Measurements from ENCODE around the gene JUN. TPM values are rescaled to one million over a fixed set of nuclear protein-coding genes. Genes with fewer than 3 reads are reported as not detected.

Gene JUN
- total and polyA plus RNA-seq, 10 donors, result 8.3 to 162 (median 42.2) TPM

GRCh38 chr1:58762806-58763205 is 21.0 kb downstream of the JUN start:
- H3K27me3 ChIP-seq (replicated peaks in 1 of 7), result no peaks in the 10 kb centered on the region
- no peak overlapping the region for H3K4me3 ChIP-seq
- no peak for DNase-seq
- TF ChIP-seq CTCF (IDR thresholded peaks at IDR 0.05 in 8 of 11, conservative IDR thresholded peaks at IDR 0.05 in 3 of 11) (no peak), POLR2A (IDR thresholded peaks at IDR 0.05) (no peak), POLR2AphosphoS5 (IDR thresholded peaks at IDR 0.05) (no peak)
- no peaks in the 10 kb centered on the region for H3K9me3 ChIP-seq
- H3K36me3 ChIP-seq, result no peaks in the 10 kb centered on the region
- intact Hi-C loops (cut with DNase I; ENCODE audit: low total_unique reads), result no loop called here
- H3K4me1 ChIP-seq, result no peaks in the 10 kb centered on the region
- no peak overlapping the region for H3K27ac ChIP-seq

- Histone ChIP-seq H3K4me3 (peak overlapping the region in 1 of 8 donors; percentile 8), H3K36me3 (no peaks in the 10 kb centered on the region), H3K9me3 (no peaks in the 10 kb centered on the region), H3K27ac (peak overlapping the region in 4 of 8 donors; percentile 25 to 51 (median 48)), H3K27me3 (replicated peaks in 1 of 7) (no peaks in the 10 kb centered on the region), H3K4me1 (peaks cover 11 to 41% (median 15%) of the 10 kb centered on the region in 6 donors)
- intact Hi-C loops (cut with DNase I; ENCODE audit: low total_unique reads), result no loop called here
- TF ChIP-seq POLR2AphosphoS5 (IDR thresholded peaks at IDR 0.05), result peak in 1 of 3 donors; percentile 50
- no peak for TF ChIP-seq POLR2A (IDR thresholded peaks at IDR 0.05)
- 5 to 12% (median 8%) methylated on average over 6 of the region's 6 CpGs for WGBS, 5 donors
- DNase-seq, result no peak
Measured at GRCh38 chr1:58755468-58755872, 28.4 kb downstream of the JUN start.

- H3K4me1 ChIP-seq, result peaks cover 11 to 41% (median 15%) of the 10 kb centered on the region in 6 donors
- peak overlapping the region in 1 of 8 donors; percentile 8 for H3K4me3 ChIP-seq
- no peaks in the 10 kb centered on the region for H3K9me3 ChIP-seq
- intact Hi-C loops (cut with DNase I; ENCODE audit: low total_unique reads), result no loop called here
- no peaks in the 10 kb centered on the region for H3K36me3 ChIP-seq
- H3K27me3 ChIP-seq (replicated peaks in 1 of 7), result no peaks in the 10 kb centered on the region
- peak overlapping the region in 4 of 8 donors; percentile 25 to 51 (median 48) for H3K27ac ChIP-seq
- TF ChIP-seq POLR2A (IDR thresholded peaks at IDR 0.05) (no peak), CTCF (IDR thresholded peaks at IDR 0.05 in 8 of 11, conservative IDR thresholded peaks at IDR 0.05 in 3 of 11) (no peak), POLR2AphosphoS5 (IDR thresholded peaks at IDR 0.05) (no peak)
- no peak for DNase-seq
- WGBS, 5 donors, result 35 to 52% (median 45%) methylated on average over 7 of the region's 7 CpGs
Measured at GRCh38 chr1:58754683-58755467, 29.0 kb downstream of the JUN start.

GRCh38 chr1:58754073-58754613 is 29.7 kb downstream of the JUN start:
- intact Hi-C loops (cut with DNase I; ENCODE audit: low total_unique reads), result no loop called here
- no peak for DNase-seq
- TF ChIP-seq POLR2A (IDR thresholded peaks at IDR 0.05) (no peak), POLR2AphosphoS5 (IDR thresholded peaks at IDR 0.05) (no peak), CTCF (IDR thresholded peaks at IDR 0.05 in 8 of 11, conservative IDR thresholded peaks at IDR 0.05 in 3 of 11) (no peak)
- Histone ChIP-seq H3K9me3 (no peaks in the 10 kb centered on the region), H3K27ac (no peak overlapping the region), H3K36me3 (no peaks in the 10 kb centered on the region), H3K4me3 (no peak overlapping the region), H3K27me3 (replicated peaks in 1 of 7) (no peaks in the 10 kb centered on the region), H3K4me1 (peaks cover 11 to 41% (median 15%) of the 10 kb centered on the region in 6 donors)
- 88 to 96% (median 92%) methylated on average over 3 of the region's 3 CpGs for WGBS, 5 donors
